K562 (cell line): ENCODE results near the gene LGALS3. TPM values are rescaled to one million over a fixed set of nuclear protein-coding genes. Genes with fewer than 3 reads are reported as not detected.

Experiments used
- ATAC-seq: fragments of 200-7000 bp; cut with Tn5 transposase; 3 replicates; pipeline ENCODE4 v1.9.1; 2020; ENCODE audit warnings: moderate library complexity
- BruUV-seq: library from RNA; stranded (reverse); fragments of 400-500 nt; replicated peaks from 2 replicates; lab custom pipeline; 2021; lab: Mats Ljungman, UMichigan
- CTCF ChIA-PET: fragments of 300-600 bp; formaldehyde crosslinking; extraction: SDS; loops from one replicate; lab custom pipeline; 2021; ENCODE audit warnings: low intra/inter-chr PET ratio; lab: Yijun Ruan, JAX
- POLR2A ChIA-PET: fragments of 300-600, 350-650 bp; sonication (Branson Sonifier 250); formaldehyde crosslinking; extraction: SDS; loops from one replicate; lab custom pipeline; 2021; ENCODE audit warnings: antibody characterized with exemption, inconsistent platforms; lab: Yijun Ruan, JAX
- DNase-seq, 4 experiments: peaks; one replicate each; pipeline versions ENCODE4 v3.0.0 to v3.0.0-alpha.2; 2011 to 2018; ENCODE audit warnings: low spot score in 3 of 4, mixed read lengths in 3 of 4; ENCODE audit errors: extremely low read depth in 1 of 4
- FAIRE-seq: peaks from 2 replicates; lab custom pipeline; 2011; peaks lifted over from hg19 to GRCh38; lab: Jason Lieb, UNC
- H2AFZ ChIP-seq: 2 replicates; pipeline ENCODE4 v1.6.0; 2011; ENCODE audit warnings: low read depth, low read length, control low read depth, inconsistent platforms
- H3K27ac ChIP-seq: fragments of 200-600 bp; 3 replicates; pipeline ENCODE4 v1.8.0; 2011; ENCODE audit warnings: low read depth, mild to moderate bottlenecking, control low read depth, inconsistent platforms, low read length, moderate library complexity, mixed read lengths; ENCODE audit errors: extremely low read depth
- H3K27me3 ChIP-seq, 2 experiments: fragments of 300-600 bp in 1 of 2; 2 replicates in 1 of 2; 3 replicates in 1 of 2; pipeline versions ENCODE4 v1.6.0 to v1.8.0; 2011; ENCODE audit warnings: inconsistent platforms in 2 of 2, low read length in 2 of 2, mild to moderate bottlenecking in 1 of 2, mixed read lengths in 1 of 2, moderate library complexity in 1 of 2; ENCODE audit not compliant: control insufficient read depth in 2 of 2, insufficient read depth in 2 of 2
- H3K36me3 ChIP-seq: fragments of 300-600 bp; 3 replicates; pipeline ENCODE4 v1.8.0; 2011; ENCODE audit warnings: mild to moderate bottlenecking, low read length, inconsistent platforms; ENCODE audit not compliant: control insufficient read depth, insufficient read depth
- H3K4me1 ChIP-seq, 2 experiments: fragments of 200-600 bp in 1 of 2; replicated peaks in 1 of 2; 2 replicates in 1 of 2; 3 replicates in 1 of 2; pipeline versions ENCODE4 v1.5.1 to v1.8.0; 2011; ENCODE audit warnings: inconsistent platforms in 2 of 2, low read length in 2 of 2, mild to moderate bottlenecking in 1 of 2, mixed read lengths in 1 of 2, moderate library complexity in 1 of 2; ENCODE audit not compliant: control insufficient read depth in 2 of 2, insufficient read depth in 2 of 2
- H3K4me2 ChIP-seq: 2 replicates; pipeline ENCODE4 v1.6.1; 2011; ENCODE audit warnings: low read length, control low read depth, inconsistent platforms, mixed read lengths; ENCODE audit not compliant: insufficient read depth
- H3K4me3 ChIP-seq: fragments of 200-600 bp; sonication (generic), shearing (Covaris generic); 2 replicates; pipeline ENCODE4 v1.5.1; 2016; ENCODE audit warnings: control low read depth, inconsistent platforms
- H3K79me2 ChIP-seq: fragments of 200-600 bp; 3 replicates; pipeline ENCODE4 v1.8.0; 2011; ENCODE audit warnings: low read length, inconsistent platforms; ENCODE audit not compliant: control insufficient read depth, insufficient read depth
- H3K9ac ChIP-seq, 2 experiments: 2 replicates each; pipeline versions ENCODE4 v1.6.0 to v1.6.1; 2011; ENCODE audit warnings: low read depth in 2 of 2, low read length in 2 of 2, control low read depth in 1 of 2, inconsistent platforms in 1 of 2, mild to moderate bottlenecking in 1 of 2, mixed read lengths in 1 of 2; ENCODE audit not compliant: insufficient read depth in 1 of 2
- H3K9me1 ChIP-seq: one replicate; pipeline ENCODE4 v1.6.0; 2011; ENCODE audit warnings: inconsistent platforms, mild to moderate bottlenecking, low read length, moderate library complexity; ENCODE audit not compliant: control insufficient read depth, insufficient read depth
- H3K9me3 ChIP-seq: replicated peaks from 2 replicates; pipeline ENCODE4 v1.5.1; 2011; ENCODE audit warnings: low read depth, low read length, inconsistent platforms; ENCODE audit not compliant: control insufficient read depth, insufficient read depth
- H4K20me1 ChIP-seq: replicated peaks from 2 replicates; pipeline ENCODE4 v1.6.1; 2011; ENCODE audit warnings: low read length, inconsistent platforms, mixed read lengths; ENCODE audit not compliant: control insufficient read depth, insufficient read depth
- E2F3 ChIP-seq: fragments of 250-450 bp; sonication (Bioruptor Pico); IDR thresholded peaks from 2 replicates; pipeline ENCODE4 v1.4.0; 2020; ENCODE audit warnings: mild to moderate bottlenecking
- FOSL1 ChIP-seq: fragments of 200-800 bp; sonication (Bioruptor generic); conservative IDR thresholded peaks from 2 replicates; pipeline ENCODE4 v1.6.1; 2016; ENCODE audit warnings: missing genetic modification characterization, missing compliant biosample characterization
- SNIP1 ChIP-seq: fragments of 450-650 bp; IDR thresholded peaks from 2 replicates; pipeline ENCODE4 v1.7.1; 2017; ENCODE audit warnings: low read depth, mild to moderate bottlenecking
- ZNF436 ChIP-seq: fragments of 250-450, 450-650 bp; sonication (Bioruptor Pico); formaldehyde crosslinking; IDR thresholded peaks from 2 replicates; pipeline ENCODE4 v1.7.0; 2020; ENCODE audit warnings: mild to moderate bottlenecking
- ZNF764 ChIP-seq: fragments of 250-450 bp; sonication (Bioruptor Pico); IDR thresholded peaks from 2 replicates; pipeline ENCODE4 v1.4.0; 2020; ENCODE audit warnings: low read depth, mild to moderate bottlenecking, moderate library complexity
- in situ Hi-C: fragments of 300-500 bp; cut with MboI; formaldehyde crosslinking; loops from 4 replicates; pipeline ENCODE4 v1.15.0; 2018; ENCODE audit warnings: inconsistent platforms, mixed read lengths
- intact Hi-C: fragments of 100-400 bp; cut with micrococcal nuclease; formaldehyde crosslinking; loops from 2 replicates; pipeline ENCODE4 v1.14.2; 2022
- polyA plus RNA-seq, 8 experiments: library from polyadenylated mRNA; depleted of rRNA in 4 of 8; stranded (reverse) in 5 of 8; unstranded in 3 of 8; fragments of >200 nt; fragmentation: Nextera tagmentation in 2 of 8; fragmentation: Illumina TruSeq in 1 of 8; extraction: Ambion mirVana in 2 of 8; extraction: Trizol in 1 of 8; gene quantifications; 2 replicates each; pipeline versions ENCODE4 v1.2.1 to v1.2.3, GENCODE V29; 2011 to 2014; ENCODE audit warnings: inconsistent platforms in 1 of 8, missing spikeins in 1 of 8
- total RNA-seq, 7 experiments: library from RNA; depleted of rRNA in 6 of 7; stranded (reverse); fragments of >200 nt in 6 of 7; fragmentation: Illumina TruSeq in 2 of 7; extraction: Trizol in 2 of 7; gene quantifications; 2 replicates each; pipeline versions ENCODE4 v1.2.1 to v1.2.3, GENCODE V29; 2011 to 2021; ENCODE audit warnings: low replicate concordance in 1 of 7
- TF ChIP-seq, protein P1 (sequence below): fragments of 450-650 bp; IDR thresholded peaks from 2 replicates; pipeline ENCODE4 v1.6.1; 2016; ENCODE audit warnings: mild to moderate bottlenecking, moderate library complexity
- TF ChIP-seq, protein P2 (sequence below): fragments of 450-650 bp; IDR thresholded peaks from 2 replicates; pipeline ENCODE4 v1.6.1; 2016; ENCODE audit warnings: antibody characterized with exemption

The LGALS3 gene
- total and polyA plus RNA-seq, 9 of the 15 experiments (the other 6 are each of a cell fraction or from before 2014, with no cell fraction given): 0.04 to 1.9 (median 1.1) TPM

DNA sequence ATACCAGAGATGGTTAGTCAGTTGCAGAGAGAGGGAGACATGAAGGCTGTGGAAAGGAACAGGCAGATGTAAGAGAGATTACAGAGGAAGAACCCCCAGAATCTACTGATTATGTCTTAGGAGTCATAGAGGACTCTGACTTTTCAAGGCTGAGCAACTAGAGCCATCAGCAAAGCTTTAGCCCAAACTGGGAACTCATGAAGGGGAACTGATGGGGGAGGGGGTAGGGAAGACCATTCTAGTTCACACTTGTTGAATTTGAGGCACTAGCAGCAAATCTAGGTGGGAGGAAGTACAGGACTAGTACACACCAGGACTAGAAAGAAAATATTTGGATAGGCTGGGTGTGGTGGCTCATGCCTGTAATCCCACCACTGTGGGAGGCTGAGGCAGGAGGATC, 10.1 kb downstream of the LGALS3 start:
- no peak for FAIRE-seq
- no peak overlapping the region for H2AFZ ChIP-seq
- no peaks in the 10 kb centered on the region for H4K20me1 ChIP-seq
- no peaks in the 10 kb centered on the region for H3K9me3 ChIP-seq
- H3K9me1 ChIP-seq: no peaks in the 10 kb centered on the region
- H3K9ac ChIP-seq: no peak overlapping the region
- H3K4me2 ChIP-seq: no peak overlapping the region
- CTCF ChIA-PET: no interaction called here
- no TSS peak for BruUV-seq
- no peaks in the 10 kb centered on the region for H3K27me3 ChIP-seq
- H3K36me3 ChIP-seq: peaks cover 6% of the 10 kb centered on the region; the same call in 1 of the 3 replicates
- TF ChIP-seq SNIP1: no peak
- TF ChIP-seq ZNF436 (CRISPR knock-in tag): no peak
- TF ChIP-seq, protein P1, sequence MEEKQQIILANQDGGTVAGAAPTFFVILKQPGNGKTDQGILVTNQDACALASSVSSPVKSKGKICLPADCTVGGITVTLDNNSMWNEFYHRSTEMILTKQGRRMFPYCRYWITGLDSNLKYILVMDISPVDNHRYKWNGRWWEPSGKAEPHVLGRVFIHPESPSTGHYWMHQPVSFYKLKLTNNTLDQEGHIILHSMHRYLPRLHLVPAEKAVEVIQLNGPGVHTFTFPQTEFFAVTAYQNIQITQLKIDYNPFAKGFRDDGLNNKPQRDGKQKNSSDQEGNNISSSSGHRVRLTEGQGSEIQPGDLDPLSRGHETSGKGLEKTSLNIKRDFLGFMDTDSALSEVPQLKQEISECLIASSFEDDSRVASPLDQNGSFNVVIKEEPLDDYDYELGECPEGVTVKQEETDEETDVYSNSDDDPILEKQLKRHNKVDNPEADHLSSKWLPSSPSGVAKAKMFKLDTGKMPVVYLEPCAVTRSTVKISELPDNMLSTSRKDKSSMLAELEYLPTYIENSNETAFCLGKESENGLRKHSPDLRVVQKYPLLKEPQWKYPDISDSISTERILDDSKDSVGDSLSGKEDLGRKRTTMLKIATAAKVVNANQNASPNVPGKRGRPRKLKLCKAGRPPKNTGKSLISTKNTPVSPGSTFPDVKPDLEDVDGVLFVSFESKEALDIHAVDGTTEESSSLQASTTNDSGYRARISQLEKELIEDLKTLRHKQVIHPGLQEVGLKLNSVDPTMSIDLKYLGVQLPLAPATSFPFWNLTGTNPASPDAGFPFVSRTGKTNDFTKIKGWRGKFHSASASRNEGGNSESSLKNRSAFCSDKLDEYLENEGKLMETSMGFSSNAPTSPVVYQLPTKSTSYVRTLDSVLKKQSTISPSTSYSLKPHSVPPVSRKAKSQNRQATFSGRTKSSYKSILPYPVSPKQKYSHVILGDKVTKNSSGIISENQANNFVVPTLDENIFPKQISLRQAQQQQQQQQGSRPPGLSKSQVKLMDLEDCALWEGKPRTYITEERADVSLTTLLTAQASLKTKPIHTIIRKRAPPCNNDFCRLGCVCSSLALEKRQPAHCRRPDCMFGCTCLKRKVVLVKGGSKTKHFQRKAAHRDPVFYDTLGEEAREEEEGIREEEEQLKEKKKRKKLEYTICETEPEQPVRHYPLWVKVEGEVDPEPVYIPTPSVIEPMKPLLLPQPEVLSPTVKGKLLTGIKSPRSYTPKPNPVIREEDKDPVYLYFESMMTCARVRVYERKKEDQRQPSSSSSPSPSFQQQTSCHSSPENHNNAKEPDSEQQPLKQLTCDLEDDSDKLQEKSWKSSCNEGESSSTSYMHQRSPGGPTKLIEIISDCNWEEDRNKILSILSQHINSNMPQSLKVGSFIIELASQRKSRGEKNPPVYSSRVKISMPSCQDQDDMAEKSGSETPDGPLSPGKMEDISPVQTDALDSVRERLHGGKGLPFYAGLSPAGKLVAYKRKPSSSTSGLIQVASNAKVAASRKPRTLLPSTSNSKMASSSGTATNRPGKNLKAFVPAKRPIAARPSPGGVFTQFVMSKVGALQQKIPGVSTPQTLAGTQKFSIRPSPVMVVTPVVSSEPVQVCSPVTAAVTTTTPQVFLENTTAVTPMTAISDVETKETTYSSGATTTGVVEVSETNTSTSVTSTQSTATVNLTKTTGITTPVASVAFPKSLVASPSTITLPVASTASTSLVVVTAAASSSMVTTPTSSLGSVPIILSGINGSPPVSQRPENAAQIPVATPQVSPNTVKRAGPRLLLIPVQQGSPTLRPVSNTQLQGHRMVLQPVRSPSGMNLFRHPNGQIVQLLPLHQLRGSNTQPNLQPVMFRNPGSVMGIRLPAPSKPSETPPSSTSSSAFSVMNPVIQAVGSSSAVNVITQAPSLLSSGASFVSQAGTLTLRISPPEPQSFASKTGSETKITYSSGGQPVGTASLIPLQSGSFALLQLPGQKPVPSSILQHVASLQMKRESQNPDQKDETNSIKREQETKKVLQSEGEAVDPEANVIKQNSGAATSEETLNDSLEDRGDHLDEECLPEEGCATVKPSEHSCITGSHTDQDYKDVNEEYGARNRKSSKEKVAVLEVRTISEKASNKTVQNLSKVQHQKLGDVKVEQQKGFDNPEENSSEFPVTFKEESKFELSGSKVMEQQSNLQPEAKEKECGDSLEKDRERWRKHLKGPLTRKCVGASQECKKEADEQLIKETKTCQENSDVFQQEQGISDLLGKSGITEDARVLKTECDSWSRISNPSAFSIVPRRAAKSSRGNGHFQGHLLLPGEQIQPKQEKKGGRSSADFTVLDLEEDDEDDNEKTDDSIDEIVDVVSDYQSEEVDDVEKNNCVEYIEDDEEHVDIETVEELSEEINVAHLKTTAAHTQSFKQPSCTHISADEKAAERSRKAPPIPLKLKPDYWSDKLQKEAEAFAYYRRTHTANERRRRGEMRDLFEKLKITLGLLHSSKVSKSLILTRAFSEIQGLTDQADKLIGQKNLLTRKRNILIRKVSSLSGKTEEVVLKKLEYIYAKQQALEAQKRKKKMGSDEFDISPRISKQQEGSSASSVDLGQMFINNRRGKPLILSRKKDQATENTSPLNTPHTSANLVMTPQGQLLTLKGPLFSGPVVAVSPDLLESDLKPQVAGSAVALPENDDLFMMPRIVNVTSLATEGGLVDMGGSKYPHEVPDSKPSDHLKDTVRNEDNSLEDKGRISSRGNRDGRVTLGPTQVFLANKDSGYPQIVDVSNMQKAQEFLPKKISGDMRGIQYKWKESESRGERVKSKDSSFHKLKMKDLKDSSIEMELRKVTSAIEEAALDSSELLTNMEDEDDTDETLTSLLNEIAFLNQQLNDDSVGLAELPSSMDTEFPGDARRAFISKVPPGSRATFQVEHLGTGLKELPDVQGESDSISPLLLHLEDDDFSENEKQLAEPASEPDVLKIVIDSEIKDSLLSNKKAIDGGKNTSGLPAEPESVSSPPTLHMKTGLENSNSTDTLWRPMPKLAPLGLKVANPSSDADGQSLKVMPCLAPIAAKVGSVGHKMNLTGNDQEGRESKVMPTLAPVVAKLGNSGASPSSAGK: no peak
- TF ChIP-seq E2F3 (CRISPR knock-in tag): no peak
- TF ChIP-seq ZNF764: no peak
- no peak for TF ChIP-seq FOSL1 (tag)
- TF ChIP-seq, protein P2, sequence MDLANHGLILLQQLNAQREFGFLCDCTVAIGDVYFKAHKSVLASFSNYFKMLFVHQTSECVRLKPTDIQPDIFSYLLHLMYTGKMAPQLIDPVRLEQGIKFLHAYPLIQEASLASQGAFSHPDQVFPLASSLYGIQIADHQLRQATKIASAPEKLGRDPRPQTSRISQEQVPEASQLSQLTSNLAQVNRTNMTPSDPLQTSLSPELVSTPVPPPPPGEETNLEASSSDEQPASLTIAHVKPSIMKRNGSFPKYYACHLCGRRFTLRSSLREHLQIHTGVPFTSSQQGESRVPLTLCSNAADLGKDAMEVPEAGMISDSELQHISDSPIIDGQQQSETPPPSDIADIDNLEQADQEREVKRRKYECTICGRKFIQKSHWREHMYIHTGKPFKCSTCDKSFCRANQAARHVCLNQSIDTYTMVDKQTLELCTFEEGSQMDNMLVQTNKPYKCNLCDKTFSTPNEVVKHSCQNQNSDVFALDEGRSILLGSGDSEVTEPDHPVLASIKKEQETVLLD: no peak
- peaks cover 0 to 4% of the 10 kb centered on the region in 2 experiments; a peak in 1 of 5 replicates for H3K4me1 ChIP-seq
- no peak for DNase-seq
- in situ Hi-C loops (no loop called here), intact Hi-C loops (no loop called here)
- no peak for ATAC-seq
- H3K4me3 ChIP-seq: no peak overlapping the region
- POLR2A ChIA-PET: interaction anchor here (0.6 kb wide), 1 partner anchor 17 kb away, joined by 3 read pairs; no protein-coding TSS in a partner anchor
- H3K79me2 ChIP-seq: no peaks in the 10 kb centered on the region
- H3K27ac ChIP-seq: no peak overlapping the region
